GM12875 (cell line): ENCODE measurements around the gene CDC42BPG.

Source experiments
- H3K4me3 ChIP-seq: one replicate; pipeline ENCODE4 v1.5.1; 2011; ENCODE audit warnings: low read depth, low read length, control low read depth
- TF ChIP-seq, protein P1 (sequence below): IDR thresholded peaks from 2 replicates; pipeline ENCODE4 v1.5.1; 2011; ENCODE audit warnings: low read depth, mild to moderate bottlenecking, control low read depth, inconsistent platforms, low read length, moderate library complexity, borderline replicate concordance; ENCODE audit not compliant: insufficient read depth

CDC42BPG gene

GRCh38 chr11:64874308-64875240, 30.1 kb upstream of the CDC42BPG start:
- peak overlapping the region; percentile 90 for H3K4me3 ChIP-seq
- TF ChIP-seq, protein P1, sequence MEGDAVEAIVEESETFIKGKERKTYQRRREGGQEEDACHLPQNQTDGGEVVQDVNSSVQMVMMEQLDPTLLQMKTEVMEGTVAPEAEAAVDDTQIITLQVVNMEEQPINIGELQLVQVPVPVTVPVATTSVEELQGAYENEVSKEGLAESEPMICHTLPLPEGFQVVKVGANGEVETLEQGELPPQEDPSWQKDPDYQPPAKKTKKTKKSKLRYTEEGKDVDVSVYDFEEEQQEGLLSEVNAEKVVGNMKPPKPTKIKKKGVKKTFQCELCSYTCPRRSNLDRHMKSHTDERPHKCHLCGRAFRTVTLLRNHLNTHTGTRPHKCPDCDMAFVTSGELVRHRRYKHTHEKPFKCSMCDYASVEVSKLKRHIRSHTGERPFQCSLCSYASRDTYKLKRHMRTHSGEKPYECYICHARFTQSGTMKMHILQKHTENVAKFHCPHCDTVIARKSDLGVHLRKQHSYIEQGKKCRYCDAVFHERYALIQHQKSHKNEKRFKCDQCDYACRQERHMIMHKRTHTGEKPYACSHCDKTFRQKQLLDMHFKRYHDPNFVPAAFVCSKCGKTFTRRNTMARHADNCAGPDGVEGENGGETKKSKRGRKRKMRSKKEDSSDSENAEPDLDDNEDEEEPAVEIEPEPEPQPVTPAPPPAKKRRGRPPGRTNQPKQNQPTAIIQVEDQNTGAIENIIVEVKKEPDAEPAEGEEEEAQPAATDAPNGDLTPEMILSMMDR = no peak

DNA sequence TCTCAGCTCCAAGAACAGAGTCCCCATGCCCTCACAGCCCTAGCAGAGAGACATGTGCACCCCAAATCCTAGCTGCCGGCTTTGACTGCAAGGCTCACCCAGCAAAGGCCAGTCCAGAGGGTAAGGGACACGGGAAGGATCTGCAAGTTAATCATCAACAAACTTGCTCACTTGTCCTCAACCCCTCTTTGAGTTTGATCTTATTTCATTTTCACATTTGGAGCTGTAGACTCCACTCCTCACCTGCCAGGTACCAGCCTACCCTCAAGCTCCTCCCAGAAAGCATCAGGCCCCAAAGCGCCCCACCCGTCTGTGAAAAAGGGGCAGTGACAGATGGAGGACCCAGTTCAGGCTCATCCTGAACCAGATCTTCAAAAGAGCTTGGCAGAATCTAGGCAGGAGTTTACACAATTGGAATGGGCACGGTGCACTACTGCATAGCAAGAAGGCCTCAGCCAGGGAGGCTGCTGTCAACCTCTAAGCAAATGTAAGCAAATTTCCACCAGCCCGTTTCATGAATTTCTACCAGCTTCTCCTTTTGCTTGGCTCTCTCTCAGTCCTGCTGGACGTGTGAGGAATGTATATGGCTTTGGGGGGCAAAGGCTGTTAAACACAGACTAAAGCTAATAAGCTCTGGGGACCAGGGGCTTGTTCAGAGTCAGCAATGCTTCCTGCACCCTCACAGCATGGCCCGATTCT, 28.5 kb upstream of the CDC42BPG start:
- TF ChIP-seq, protein P1 = no peak
- H3K4me3 ChIP-seq = peak overlapping the region; percentile 44

GRCh38 chr11:64871492-64871891, 27.0 kb upstream of the CDC42BPG start:
- peak overlapping the region; percentile 49 for H3K4me3 ChIP-seq
- TF ChIP-seq, protein P1 = no peak

GRCh38 chr11:64870893-64871466, 26.5 kb upstream of the CDC42BPG start:
- peak overlapping the region; percentile 49 for H3K4me3 ChIP-seq
- TF ChIP-seq, protein P1 = no peak

DNA sequence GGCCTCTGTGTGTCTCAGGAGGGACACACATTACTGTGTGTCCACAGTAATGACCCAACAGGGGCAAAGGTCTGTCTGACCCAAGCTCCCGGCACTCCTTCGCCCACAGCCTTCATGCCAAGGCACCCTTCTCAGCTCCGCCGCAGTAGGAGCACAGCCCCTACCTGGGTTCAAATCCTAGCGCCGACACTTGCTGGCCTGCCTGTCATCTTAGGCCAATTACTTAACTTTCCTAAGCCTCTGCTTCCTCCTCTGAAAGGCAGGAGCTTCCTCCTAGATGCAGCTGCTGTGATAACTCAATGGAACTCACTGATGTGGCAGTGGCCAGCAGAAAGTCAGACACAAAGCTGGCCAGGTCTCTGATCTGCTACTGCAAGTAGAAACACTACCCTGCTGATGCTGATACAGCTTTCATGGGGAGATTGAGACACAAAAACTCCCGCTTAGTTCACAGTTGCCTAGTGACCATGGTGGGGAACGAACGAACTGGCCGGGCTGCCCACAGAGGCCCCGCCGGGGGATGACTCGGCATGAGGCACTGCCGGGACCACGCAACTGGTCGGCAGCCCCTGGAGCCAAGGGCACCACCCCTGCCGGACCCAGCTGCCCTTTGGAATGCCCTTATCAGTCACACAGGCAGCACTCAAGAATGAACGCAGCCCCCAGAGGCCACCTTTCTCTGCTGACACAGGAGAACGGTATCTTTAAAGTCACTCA, 25.9 kb upstream of the CDC42BPG start:
- TF ChIP-seq, protein P1 = no peak
- H3K4me3 ChIP-seq = peak overlapping the region; percentile 49

DNA sequence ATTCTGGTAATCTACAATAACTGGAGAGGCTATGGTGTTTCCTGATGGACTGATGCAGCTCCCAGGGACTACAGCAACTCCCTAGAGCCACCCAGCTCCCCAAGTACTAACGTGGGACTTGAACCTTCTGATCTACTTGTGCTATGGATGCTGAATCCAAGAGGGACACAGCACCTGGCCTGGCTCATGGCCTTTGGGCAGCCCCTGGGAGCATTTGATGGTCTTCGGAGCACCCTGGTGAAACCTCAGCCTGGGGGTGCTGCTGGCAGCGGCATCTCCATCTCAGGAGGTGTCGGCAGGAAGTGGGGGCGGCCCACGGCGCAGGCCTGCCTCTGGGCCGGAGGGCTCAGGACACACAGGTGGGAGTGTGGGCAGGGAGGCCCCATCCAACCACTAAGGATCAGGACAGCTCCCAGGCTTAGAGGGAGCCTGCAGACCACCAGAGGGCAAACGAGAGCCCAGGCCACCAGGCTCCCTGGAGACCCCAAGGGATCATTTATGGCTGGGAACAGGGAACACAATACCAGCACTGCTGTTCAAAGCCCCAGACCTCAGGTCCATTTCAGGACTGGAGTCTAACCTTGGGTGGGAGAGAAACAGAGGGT, 25.2 kb upstream of the CDC42BPG start:
- peak overlapping the region; percentile 49 for H3K4me3 ChIP-seq

More for the DNA sequence above, 25.2 kb upstream of the CDC42BPG start:
- TF ChIP-seq, protein P1 = peak; percentile 56
